ENCODE results near the gene TBC1D22B. TPM values are rescaled to one million over a fixed set of nuclear protein-coding genes. Genes with fewer than 3 reads are reported as not detected.

Gene TBC1D22B
- total RNA-seq, 1 donor from 2014 or later = 4.7 TPM

GRCh38 chr6:37273690-37274089, 16.1 kb downstream of the TBC1D22B start:
- H3K27me3 ChIP-seq (ENCODE audit: control insufficient read depth, insufficient read depth, low read length) = no peaks in the 10 kb centered on the region
- DNase-seq (ENCODE audit: low read depth) (no peak), FAIRE-seq (no peak)
- TF ChIP-seq CTCF (IDR thresholded peaks at IDR 0.05; ENCODE audit: insufficient read depth, low read length, severe bottlenecking) = no peak
- no peak overlapping the region for H3K4me3 ChIP-seq (ENCODE audit: low read depth, low read length)
- H3K36me3 ChIP-seq (ENCODE audit: control insufficient read depth, insufficient read depth, low read length) = peaks cover 1% of the 10 kb centered on the region

GRCh38 chr6:37275350-37275749, 17.8 kb downstream of the TBC1D22B start:
- H3K27me3 ChIP-seq (ENCODE audit: control insufficient read depth, insufficient read depth, low read length) = no peaks in the 10 kb centered on the region
- H3K4me3 ChIP-seq (ENCODE audit: low read depth, low read length) = no peak overlapping the region
- FAIRE-seq (no peak), DNase-seq (ENCODE audit: low read depth) (no peak)
- TF ChIP-seq CTCF (IDR thresholded peaks at IDR 0.05; ENCODE audit: insufficient read depth, low read length, severe bottlenecking) = no peak
- H3K36me3 ChIP-seq (ENCODE audit: control insufficient read depth, insufficient read depth, low read length) = peaks cover 2% of the 10 kb centered on the region

- FAIRE-seq = no peak
- no peak for DNase-seq (ENCODE audit: low read depth)
- Histone ChIP-seq H3K4me3 (ENCODE audit: low read depth, low read length) (no peak overlapping the region), H3K27me3 (ENCODE audit: control insufficient read depth, insufficient read depth, low read length) (no peaks in the 10 kb centered on the region), H3K36me3 (ENCODE audit: control insufficient read depth, insufficient read depth, low read length) (peaks cover 4% of the 10 kb centered on the region)
- TF ChIP-seq CTCF (IDR thresholded peaks at IDR 0.05; ENCODE audit: insufficient read depth, low read length, severe bottlenecking) = no peak
Measured at GRCh38 chr6:37277001-37277409, 19.4 kb downstream of the TBC1D22B start.

GRCh38 chr6:37279366-37280134, 22.0 kb downstream of the TBC1D22B start:
- FAIRE-seq (no peak), DNase-seq (ENCODE audit: low read depth) (peak; percentile 16)
- TF ChIP-seq CTCF (IDR thresholded peaks at IDR 0.05; ENCODE audit: insufficient read depth, low read length, severe bottlenecking) = no peak
- H3K27me3 ChIP-seq (ENCODE audit: control insufficient read depth, insufficient read depth, low read length) = no peaks in the 10 kb centered on the region
- H3K36me3 ChIP-seq (ENCODE audit: control insufficient read depth, insufficient read depth, low read length) = peaks cover 4% of the 10 kb centered on the region
- no peak overlapping the region for H3K4me3 ChIP-seq (ENCODE audit: low read depth, low read length)

GRCh38 chr6:37280162-37280887, 22.8 kb downstream of the TBC1D22B start:
- Histone ChIP-seq H3K4me3 (ENCODE audit: low read depth, low read length) (no peak overlapping the region), H3K27me3 (ENCODE audit: control insufficient read depth, insufficient read depth, low read length) (no peaks in the 10 kb centered on the region), H3K36me3 (ENCODE audit: control insufficient read depth, insufficient read depth, low read length) (peaks cover 7% of the 10 kb centered on the region)
- FAIRE-seq (no peak), DNase-seq (ENCODE audit: low read depth) (no peak)
- TF ChIP-seq CTCF (IDR thresholded peaks at IDR 0.05; ENCODE audit: insufficient read depth, low read length, severe bottlenecking) = no peak

All from bronchial epithelial cell (primary cell).